Adrenal gland (tissue), 12 donors: ENCODE measurements around the gene SPA17. TPM values are rescaled to one million over a fixed set of nuclear protein-coding genes. Genes with fewer than 3 reads are reported as not detected.

Source experiments
- DNase-seq, 7 donors: peaks; one replicate each; pipeline ENCODE4 v3.0.0-alpha.2; 2019 to 2020
- H3K27ac ChIP-seq, 5 donors: fragments of 200-600 bp; sonication (generic) in 4 of 5; 1 replicate in 3 of 5; 2 replicates in 2 of 5; pipeline versions ENCODE4 v1.5.1 to v1.8.0; 2016 to 2020; ENCODE audit warnings: mild to moderate bottlenecking in 1 of 5
- H3K27me3 ChIP-seq: fragments of 200-600 bp; 2 replicates; pipeline ENCODE4 v1.8.0; 2021
- H3K36me3 ChIP-seq, 2 donors: fragments of 200-600 bp; replicated peaks in 1 of 2; 1 replicate in 1 of 2; 2 replicates in 1 of 2; pipeline versions ENCODE4 v1.5.1 to v1.8.0; 2018 to 2022
- H3K4me1 ChIP-seq, 2 donors: fragments of 200-600 bp; replicated peaks in 1 of 2; 1 replicate in 1 of 2; 2 replicates in 1 of 2; pipeline versions ENCODE4 v1.5.1 to v1.8.0; 2018 to 2021
- H3K4me3 ChIP-seq, 4 donors: fragments of 200-600 bp; sonication (generic) in 3 of 4; one replicate each; pipeline ENCODE4 v1.5.1; 2016 to 2018
- H3K9me3 ChIP-seq, 3 donors: fragments of 200-600 bp; sonication (generic) in 1 of 3; replicated peaks in 1 of 3; 1 replicate in 2 of 3; 2 replicates in 1 of 3; pipeline versions ENCODE4 v1.5.1 to v1.8.0; 2016 to 2021
- CTCF ChIP-seq, 6 experiments: fragments of 450-650 bp in 4 of 6; fragments of 200-600 bp in 2 of 6; sonication (generic) in 1 of 6; IDR thresholded peaks; 1 replicate in 5 of 6; 2 replicates in 1 of 6; pipeline versions ENCODE4 v1.5.1 to v1.8.0; 2016 to 2021; ENCODE audit warnings: antibody characterized with exemption in 6 of 6, mild to moderate bottlenecking in 2 of 6, moderate library complexity in 1 of 6
- POLR2A ChIP-seq, 2 donors: fragments of 450-650 bp; IDR thresholded peaks; one replicate each; pipeline ENCODE4 v1.6.1; 2017; ENCODE audit warnings: antibody characterized with exemption in 2 of 2, mild to moderate bottlenecking in 2 of 2, moderate library complexity in 1 of 2
- WGBS, 4 donors: extraction: QIAGEN DNeasy Blood & Tissue Kit in 2 of 4; methylation state at CpG; one replicate each; pipeline versions ENCODE4 v1.1.5 to v1.1.7; 2013 to 2017; 5-methylcytosine and 5-hydroxymethylcytosine counted together
- intact Hi-C, 2 donors: fragments of 100-400 bp; cut with DNase I; formaldehyde crosslinking; loops; one replicate each; pipeline versions ENCODE4 v1.14.1 to v1.15.0; 2022 to 2023
- polyA plus RNA-seq, 3 donors: library from polyadenylated mRNA; stranded (reverse); fragments of 200-250 nt in 2 of 3; fragments of 350-450 nt in 1 of 3; fragmentation: Illumina TruSeq in 1 of 3; extraction: RNeasy Lipid Tissue Mini Kit (QIAGEN cat#74804) in 1 of 3; gene quantifications; one replicate each; pipeline ENCODE4 v1.2.3, GENCODE V29; 2013 to 2014
- total RNA-seq, 9 donors: library from RNA; depleted of rRNA in 4 of 9; stranded (reverse); fragments of >200 nt in 4 of 9; fragments of 120-200 nt in 1 of 9; fragmentation: NEBNext Ultra II Directional in 1 of 9; extraction: Animal tissue kit (Norgen Biotek cat#: 25700) in 1 of 9; gene quantifications; one replicate each; pipeline versions ENCODE4 v1.1.0 to v1.2.4, GENCODE V29; 2013 to 2023
- donor health status: healthy with polysubstance abuse.
- donor health status: Bipolar disorder and iron deficiency.
- donor health status: DM: yes; HTN: yes; CAD: no.
- donor health status: DM: no; HTN: no; CAD: no.
- donor health status: DM: no; HTN: no; CAD: no.
- donor health status: DM: yes; HTN: yes; CAD: no.

Gene SPA17
- total and polyA plus RNA-seq, 12 donors = 1.3 to 14.8 (median 3.7) TPM

DNA sequence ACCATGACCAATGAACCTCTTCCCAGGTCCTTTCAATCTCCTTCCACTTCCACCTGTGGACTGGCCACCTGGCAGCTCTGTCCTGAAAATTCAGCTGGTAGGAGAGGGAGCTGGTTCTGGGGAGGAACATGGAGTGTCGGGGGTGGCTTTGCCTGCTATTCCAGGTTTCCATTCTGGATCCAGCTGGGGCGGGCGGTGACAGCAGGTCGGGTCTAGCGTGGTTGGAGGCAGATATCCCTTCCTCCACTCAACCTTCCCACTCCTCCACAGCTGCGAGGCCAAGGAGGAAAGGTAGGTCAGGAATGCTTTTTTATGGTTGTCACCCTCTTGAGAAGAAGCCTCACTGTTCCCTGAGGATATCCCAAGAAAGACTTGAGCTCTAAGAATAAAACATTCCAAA is 69.3 kb downstream of the SPA17 start:
- Histone ChIP-seq H3K9me3 (no peaks in the 10 kb centered on the region), H3K36me3 (no peaks in the 10 kb centered on the region), H3K4me1 (peaks cover 14 to 30% of the 10 kb centered on the region in 2 donors), H3K4me3 (no peak overlapping the region), H3K27me3 (peaks cover 44% of the 10 kb centered on the region), H3K27ac (no peak overlapping the region)
- WGBS, 4 donors = 47 to 62% (median 57%) methylated on average over 6 of the region's 6 CpGs
- intact Hi-C loops = no loop called here
- no peak for DNase-seq
- no peak for TF ChIP-seq CTCF (IDR thresholded peaks at IDR 0.05)

DNA sequence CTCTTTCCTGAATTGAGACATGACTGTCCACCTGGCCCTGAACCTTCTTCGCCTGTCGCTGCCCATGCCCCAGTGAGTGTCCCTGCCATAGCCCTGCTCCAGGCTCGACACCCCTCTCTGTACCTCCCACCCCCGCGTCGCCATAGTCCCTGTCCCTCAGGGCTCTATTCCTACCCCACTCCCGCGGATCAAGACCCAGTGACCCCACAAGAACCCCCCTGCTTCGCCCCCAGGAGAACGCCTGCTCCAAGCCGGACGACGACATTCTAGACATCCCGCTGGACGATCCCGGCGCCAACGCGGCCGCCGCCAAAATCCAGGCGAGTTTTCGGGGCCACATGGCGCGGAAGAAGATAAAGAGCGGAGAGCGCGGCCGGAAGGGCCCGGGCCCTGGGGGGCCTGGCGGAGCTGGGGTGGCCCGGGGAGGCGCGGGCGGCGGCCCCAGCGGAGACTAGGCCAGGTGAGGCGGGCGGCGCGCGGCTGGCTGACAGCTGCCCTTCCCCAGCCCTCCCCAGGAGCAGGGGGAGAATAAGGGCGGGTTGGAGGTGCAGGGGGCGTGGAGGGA is 71.6 kb downstream of the SPA17 start:
- no peak for TF ChIP-seq CTCF (IDR thresholded peaks at IDR 0.05)
- TF ChIP-seq POLR2A (IDR thresholded peaks at IDR 0.05) = no peak
- peaks cover 10 to 19% of the 10 kb centered on the region in 2 donors for H3K4me1 ChIP-seq
- H3K9me3 ChIP-seq = no peaks in the 10 kb centered on the region
- H3K4me3 ChIP-seq = no peak overlapping the region
- H3K36me3 ChIP-seq = no peaks in the 10 kb centered on the region
- H3K27ac ChIP-seq = no peak overlapping the region
- H3K27me3 ChIP-seq = peaks cover 58% of the 10 kb centered on the region
- intact Hi-C loops = no loop called here
- DNase-seq = no peak
- WGBS, 4 donors = 25 to 38% (median 35%) methylated on average over 9 to 44 of the region's 44 CpGs

GRCh38 chr11:124745835-124746620 is 72.3 kb downstream of the SPA17 start:
- H3K27me3 ChIP-seq = peaks cover 63% of the 10 kb centered on the region
- peak overlapping the region in 3 of 4 donors; percentile 21 to 69 (median 58) for H3K4me3 ChIP-seq
- DNase-seq = no peak
- WGBS, 4 donors = 6 to 10% (median 7%) methylated on average over 27 to 41 of the region's 41 CpGs
- peaks cover 9 to 13% of the 10 kb centered on the region in 2 donors for H3K4me1 ChIP-seq
- H3K27ac ChIP-seq = no peak overlapping the region
- no peaks in the 10 kb centered on the region for H3K36me3 ChIP-seq
- H3K9me3 ChIP-seq = no peaks in the 10 kb centered on the region
- TF ChIP-seq CTCF (IDR thresholded peaks at IDR 0.05) (no peak), POLR2A (IDR thresholded peaks at IDR 0.05) (no peak)
- intact Hi-C loops = no loop called here

DNA sequence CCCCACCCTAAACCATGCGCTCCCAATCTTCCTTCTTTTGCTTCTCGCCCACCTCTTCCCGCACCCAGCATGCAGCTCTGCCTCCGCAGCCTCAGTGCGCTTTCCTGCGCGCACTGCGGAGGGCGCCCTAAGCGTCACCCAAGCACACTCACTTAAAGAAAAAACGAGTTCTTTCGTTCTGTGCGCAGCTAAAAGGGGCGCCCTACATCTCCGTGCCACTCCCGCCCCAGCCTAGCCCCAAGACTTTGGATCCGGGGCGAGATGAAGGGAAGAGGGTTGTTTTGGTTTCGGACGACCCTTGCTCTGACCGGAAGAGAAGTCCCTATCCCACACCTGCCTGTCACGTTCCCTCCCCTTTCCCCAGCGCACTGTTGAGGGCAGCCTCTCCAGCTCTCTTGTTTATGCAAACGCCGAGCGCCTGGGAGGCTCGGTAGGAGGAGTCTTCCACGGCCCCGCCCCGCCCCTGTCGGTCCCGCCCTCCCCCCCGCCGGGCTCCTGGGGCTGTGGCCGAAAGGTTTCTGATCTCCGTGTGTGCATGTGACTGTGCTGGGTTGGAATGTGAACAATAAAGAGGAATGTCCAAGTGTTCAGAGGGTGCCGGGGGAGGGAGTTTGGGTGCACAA is 73.0 kb downstream of the SPA17 start:
- H3K27ac ChIP-seq = peak overlapping the region in 1 of 5 donors; percentile 64
- 4 to 7% (median 4%) methylated on average over 19 to 37 of the region's 37 CpGs for WGBS, 4 donors
- no peaks in the 10 kb centered on the region for H3K36me3 ChIP-seq
- H3K27me3 ChIP-seq = peaks cover 63% of the 10 kb centered on the region
- H3K4me1 ChIP-seq = peaks cover 9 to 13% of the 10 kb centered on the region in 2 donors
- peak in 5 of 6 experiments; percentile 9 to 34 (median 29) for TF ChIP-seq CTCF (IDR thresholded peaks at IDR 0.05)
- TF ChIP-seq POLR2A (IDR thresholded peaks at IDR 0.05) = peak in 1 of 2 donors; percentile 31
- H3K4me3 ChIP-seq = peak overlapping the region in 3 of 4 donors; percentile 21 to 69 (median 58)
- peak; percentile 63 to 81 (median 69) for DNase-seq
- intact Hi-C loops = no loop called here
- no peaks in the 10 kb centered on the region for H3K9me3 ChIP-seq
